CD4-positive, alpha-beta T cell treated with Interleukin-15 for 1 hour (primary cell): Measurements from ENCODE around the gene ENGASE.

Experiments
- DNase-seq: peaks from one replicate; pipeline ENCODE4 v3.0.0-alpha.2; 2020

The ENGASE gene

GRCh38 chr17:79116575-79117368, 42.1 kb downstream of the ENGASE start:
- no peak for DNase-seq

- DNase-seq: no peak
Observed at GRCh38 chr17:79117905-79118487, 43.4 kb downstream of the ENGASE start.

GRCh38 chr17:79118924-79119323, 44.3 kb downstream of the ENGASE start:
- DNase-seq: no peak

GRCh38 chr17:79120259-79120658, 45.6 kb downstream of the ENGASE start:
- DNase-seq: no peak

- no peak for DNase-seq
Observed at GRCh38 chr17:79123988-79124387, 49.4 kb downstream of the ENGASE start.

- no peak for DNase-seq
Observed at GRCh38 chr17:79124513-79125209, 50.0 kb downstream of the ENGASE start.

- DNase-seq: no peak
Observed at GRCh38 chr17:79125503-79125902, 50.9 kb downstream of the ENGASE start.

GRCh38 chr17:79126139-79126538, 51.5 kb downstream of the ENGASE start:
- DNase-seq: no peak

GRCh38 chr17:79127534-79128135, 53.0 kb downstream of the ENGASE start:
- no peak for DNase-seq

- DNase-seq: no peak
Observed at GRCh38 chr17:79129523-79129922, 54.9 kb downstream of the ENGASE start.

GRCh38 chr17:79130536-79131273, 56.1 kb downstream of the ENGASE start:
- DNase-seq: no peak

- DNase-seq: no peak
Observed at GRCh38 chr17:79131274-79131635, 56.6 kb downstream of the ENGASE start.

- DNase-seq: no peak
Observed at GRCh38 chr17:79131701-79132100, 57.1 kb downstream of the ENGASE start.

- DNase-seq: no peak
Observed at GRCh38 chr17:79132271-79133064, 57.8 kb downstream of the ENGASE start.

- DNase-seq: no peak
Observed at GRCh38 chr17:79133214-79133613, 58.6 kb downstream of the ENGASE start.

- DNase-seq: no peak
Observed at GRCh38 chr17:79133985-79134384, 59.4 kb downstream of the ENGASE start.

GRCh38 chr17:79135011-79135410, 60.4 kb downstream of the ENGASE start:
- no peak for DNase-seq

GRCh38 chr17:79135628-79136405, 61.2 kb downstream of the ENGASE start:
- DNase-seq: no peak
